ENCODE measurements around the gene TLCD3A. TPM values are rescaled to one million over a fixed set of nuclear protein-coding genes. Genes with fewer than 3 reads are reported as not detected.

The TLCD3A gene
- total and polyA plus RNA-seq, 2 donors (not counting 1 experiment from before 2014, with no cell fraction given): 7.6 to 54.7 TPM

- no peak overlapping the region for H3K27ac ChIP-seq (ENCODE audit: insufficient read depth, low read length)
- H3K4me3 ChIP-seq (replicated peaks in 1 of 4; ENCODE audit: control extremely low read depth in 1 of 4, insufficient read depth in 1 of 4, low read depth in 3 of 4, low read length in 4 of 4): no peak overlapping the region
- no peak overlapping the region for H3K9ac ChIP-seq (ENCODE audit: insufficient read depth, low read length)
- no peaks in the 10 kb centered on the region for H3K36me3 ChIP-seq (ENCODE audit: control insufficient read depth, insufficient read depth, low read length)
- H3K4me2 ChIP-seq (ENCODE audit: extremely low read depth, insufficient read depth, low read length): no peak overlapping the region
- H3K4me1 ChIP-seq (ENCODE audit: control insufficient read depth, extremely low read depth, insufficient read depth, low read length): no peaks in the 10 kb centered on the region
- no peaks in the 10 kb centered on the region for H4K20me1 ChIP-seq (ENCODE audit: control insufficient read depth, extremely low read depth, insufficient read depth, low read length)
- no peak for DNase-seq (ENCODE audit: low read depth in 2 of 2)
- no peaks in the 10 kb centered on the region for H3K9me3 ChIP-seq (ENCODE audit: control insufficient read depth, insufficient read depth, low read depth, low read length)
- no peak overlapping the region for H2AFZ ChIP-seq (ENCODE audit: low read length)
- H3K27me3 ChIP-seq (ENCODE audit: control insufficient read depth, insufficient read depth, low read length): no peaks in the 10 kb centered on the region
- no peaks in the 10 kb centered on the region for H3K79me2 ChIP-seq (ENCODE audit: control insufficient read depth, insufficient read depth, low read length)
- TF ChIP-seq EZH2 (IDR thresholded peaks at IDR 0.05; ENCODE audit: low read length, missing control alignments): no peak
- TF ChIP-seq CTCF (conservative IDR thresholded peaks at IDR 0.05 in 1 of 2, IDR thresholded peaks at IDR 0.05 in 1 of 2; ENCODE audit: low read depth in 1 of 2, low read length in 2 of 2): no peak
Observed at GRCh38 chr17:726271-726919, 6.0 kb upstream of the TLCD3A start.

- H3K9ac ChIP-seq (ENCODE audit: insufficient read depth, low read length): no peak overlapping the region
Observed at GRCh38 chr17:728911-729310, 3.5 kb upstream of the TLCD3A start.

GRCh38 chr17:731644-732066 is 741 bp upstream of the TLCD3A start:
- peaks cover 6% of the 10 kb centered on the region for H3K36me3 ChIP-seq (ENCODE audit: control insufficient read depth, insufficient read depth, low read length)
- no peaks in the 10 kb centered on the region for H3K27me3 ChIP-seq (ENCODE audit: control insufficient read depth, insufficient read depth, low read length)
- peak overlapping the region; percentile 52 for H3K27ac ChIP-seq (ENCODE audit: insufficient read depth, low read length)
- no peak for DNase-seq (ENCODE audit: low read depth in 2 of 2)
- TF ChIP-seq CTCF (conservative IDR thresholded peaks at IDR 0.05 in 1 of 2, IDR thresholded peaks at IDR 0.05 in 1 of 2; ENCODE audit: low read depth in 1 of 2, low read length in 2 of 2) (no peak), EZH2 (IDR thresholded peaks at IDR 0.05; ENCODE audit: low read length, missing control alignments) (no peak)
- H2AFZ ChIP-seq (ENCODE audit: low read length): peak overlapping the region; percentile 24
- no peaks in the 10 kb centered on the region for H3K9me3 ChIP-seq (ENCODE audit: control insufficient read depth, insufficient read depth, low read depth, low read length)
- H3K4me3 ChIP-seq (replicated peaks in 1 of 4; ENCODE audit: control extremely low read depth in 1 of 4, insufficient read depth in 1 of 4, low read depth in 3 of 4, low read length in 4 of 4): peak overlapping the region; percentile 42 to 78 (median 56)
- H3K79me2 ChIP-seq (ENCODE audit: control insufficient read depth, insufficient read depth, low read length): peaks cover 26% of the 10 kb centered on the region
- peak overlapping the region; percentile 66 for H3K4me2 ChIP-seq (ENCODE audit: extremely low read depth, insufficient read depth, low read length)
- no peaks in the 10 kb centered on the region for H4K20me1 ChIP-seq (ENCODE audit: control insufficient read depth, extremely low read depth, insufficient read depth, low read length)
- peaks cover 7% of the 10 kb centered on the region for H3K4me1 ChIP-seq (ENCODE audit: control insufficient read depth, extremely low read depth, insufficient read depth, low read length)
- H3K9ac ChIP-seq (ENCODE audit: insufficient read depth, low read length): peak overlapping the region; percentile 69

More at GRCh38 chr17:728911-729310, 3.5 kb upstream of the TLCD3A start:
- no peak for TF ChIP-seq CTCF (conservative IDR thresholded peaks at IDR 0.05 in 1 of 2, IDR thresholded peaks at IDR 0.05 in 1 of 2; ENCODE audit: low read depth in 1 of 2, low read length in 2 of 2)
- H3K4me2 ChIP-seq (ENCODE audit: extremely low read depth, insufficient read depth, low read length): no peak overlapping the region
- H3K27ac ChIP-seq (ENCODE audit: insufficient read depth, low read length): no peak overlapping the region
- no peaks in the 10 kb centered on the region for H3K27me3 ChIP-seq (ENCODE audit: control insufficient read depth, insufficient read depth, low read length)
- peaks cover 2% of the 10 kb centered on the region for H3K36me3 ChIP-seq (ENCODE audit: control insufficient read depth, insufficient read depth, low read length)
- no peak overlapping the region for H2AFZ ChIP-seq (ENCODE audit: low read length)
- no peak for DNase-seq (ENCODE audit: low read depth in 2 of 2)
- H3K9me3 ChIP-seq (ENCODE audit: control insufficient read depth, insufficient read depth, low read depth, low read length): no peaks in the 10 kb centered on the region
- H3K4me3 ChIP-seq (replicated peaks in 1 of 4; ENCODE audit: control extremely low read depth in 1 of 4, insufficient read depth in 1 of 4, low read depth in 3 of 4, low read length in 4 of 4): no peak overlapping the region
- H4K20me1 ChIP-seq (ENCODE audit: control insufficient read depth, extremely low read depth, insufficient read depth, low read length): no peaks in the 10 kb centered on the region
- H3K79me2 ChIP-seq (ENCODE audit: control insufficient read depth, insufficient read depth, low read length): peaks cover 11% of the 10 kb centered on the region
- peaks cover 7% of the 10 kb centered on the region for H3K4me1 ChIP-seq (ENCODE audit: control insufficient read depth, extremely low read depth, insufficient read depth, low read length)

Data from fibroblast of lung (primary cell).